Heart left ventricle (tissue), 16 donors: ENCODE measurements around the gene CD81. TPM values are rescaled to one million over a fixed set of nuclear protein-coding genes. Genes with fewer than 3 reads are reported as not detected.

Experiments used
- ATAC-seq, 4 donors: fragments of 200-7000 bp; cut with Tn5 transposase; one replicate each; pipeline ENCODE4 v1.9.1; 2020 to 2022; ENCODE audit warnings: moderate library complexity in 4 of 4, mild to moderate bottlenecking in 3 of 4, moderate number of reproducible peaks in 1 of 4
- DNase-seq, 5 donors: peaks; one replicate each; pipeline ENCODE4 v3.0.0-alpha.2; 2020
- H3K27ac ChIP-seq, 12 donors: fragments of 200-600 bp; sonication (generic) in 4 of 12; one replicate each; pipeline versions ENCODE4 v1.5.0 to v1.8.0; 2016 to 2022; ENCODE audit warnings: mild to moderate bottlenecking in 2 of 12
- H3K27me3 ChIP-seq, 9 donors: fragments of 200-600 bp; sonication (generic) in 2 of 9; one replicate each; pipeline versions ENCODE4 v1.5.1 to v1.8.0; 2016 to 2022; ENCODE audit warnings: mild to moderate bottlenecking in 3 of 9
- H3K36me3 ChIP-seq, 9 donors: fragments of 200-600 bp; sonication (generic) in 2 of 9; one replicate each; pipeline versions ENCODE4 v1.5.0 to v1.8.0; 2018 to 2022; ENCODE audit warnings: mild to moderate bottlenecking in 2 of 9
- H3K4me1 ChIP-seq, 12 donors: fragments of 200-600 bp; sonication (generic) in 4 of 12; one replicate each; pipeline versions ENCODE4 v1.5.0 to v1.8.0; 2016 to 2022; ENCODE audit warnings: mild to moderate bottlenecking in 3 of 12
- H3K4me3 ChIP-seq, 12 donors: fragments of 200-600 bp; sonication (generic) in 4 of 12; one replicate each; pipeline versions ENCODE4 v1.5.0 to v1.8.0; 2017 to 2022; ENCODE audit warnings: mild to moderate bottlenecking in 9 of 12, moderate library complexity in 4 of 12
- H3K9me3 ChIP-seq, 12 donors: fragments of 200-600 bp; sonication (generic) in 4 of 12; one replicate each; pipeline versions ENCODE4 v1.5.0 to v1.8.0; 2016 to 2022; ENCODE audit warnings: mild to moderate bottlenecking in 1 of 12
- POLR2A ChIP-seq, 2 donors: fragments of 450-650 bp; IDR thresholded peaks; one replicate each; pipeline ENCODE4 v1.6.1; 2017; ENCODE audit warnings: antibody characterized with exemption in 2 of 2, mild to moderate bottlenecking in 2 of 2, moderate library complexity in 2 of 2
- WGBS, 4 donors: extraction: QIAGEN DNeasy Blood & Tissue Kit in 2 of 4; methylation state at CpG; one replicate each; pipeline versions ENCODE4 v1.1.5 to v1.1.7; 2013 to 2018; 5-methylcytosine and 5-hydroxymethylcytosine counted together
- intact Hi-C, 10 donors: fragments of 100-400 bp; cut with DNase I; formaldehyde crosslinking; loops; one replicate each; pipeline versions ENCODE4 v1.11.1 to v1.14.2; 2022
- polyA plus RNA-seq, 2 donors: library from polyadenylated mRNA; stranded (reverse); fragments of 200-250 nt; gene quantifications; one replicate each; pipeline ENCODE4 v1.2.3, GENCODE V29; 2013
- total RNA-seq, 9 donors: library from RNA; depleted of rRNA in 2 of 9; stranded (reverse); fragments of >200 nt in 2 of 9; fragmentation: NEBNext Ultra II Directional in 3 of 9; extraction: Animal tissue kit (Norgen Biotek cat#: 25700) in 3 of 9; gene quantifications; one replicate each; pipeline versions ENCODE4 v1.1.0 to v1.2.4, GENCODE V29; 2016 to 2023
- TF ChIP-seq, protein P1 (sequence below), 12 donors: fragments of 200-600 bp; sonication (generic) in 4 of 12; IDR thresholded peaks; one replicate each; pipeline versions ENCODE4 v1.5.0 to v1.8.0; 2018 to 2022; ENCODE audit warnings: antibody characterized with exemption in 12 of 12, mild to moderate bottlenecking in 5 of 12
- donor health status: ischemic (EF 13 %, LVEDD 7.1; RV severe dilation, severe dysfunction).
- donor health status: healthy with polysubstance abuse.
- donor health status: DM: no; HTN: yes; CAD: no.
- donor health status: DM: no; HTN: no; CAD: no.
- donor health status: ischemic (EF 25% LVEDD 6.9; RV normal size, moderate dysfunction).
- donor health status: ischemic (EF 25% LVEDD 5.7; RV mildly dilated, moderate dysfunction).
- donor health status: healthy.
- donor health status: DM: yes; HTN: yes; CAD: no.
- donor health status: ischemic (EF 35%, LVEDD 5.7; RV mildly dilated, moderate dysfunction).
- donor health status: nonischemic (EF 11% LVEDD 7.7; RV severe dilation, severe dysfunction).
- donor health status: DM: yes; HTN: yes; CAD: no.
- donor health status: PGD.
- donor health status: ischemic (EF 29% LVEDD 5.4; RV normal size, mild dysfunction).
- donor health status: nonischemic (EF 23%, LVEDD 6.1; RV moderate dilation, normal function).

CD81 gene
- total and polyA plus RNA-seq, 11 donors: 277 to 994 (median 518) TPM

DNA sequence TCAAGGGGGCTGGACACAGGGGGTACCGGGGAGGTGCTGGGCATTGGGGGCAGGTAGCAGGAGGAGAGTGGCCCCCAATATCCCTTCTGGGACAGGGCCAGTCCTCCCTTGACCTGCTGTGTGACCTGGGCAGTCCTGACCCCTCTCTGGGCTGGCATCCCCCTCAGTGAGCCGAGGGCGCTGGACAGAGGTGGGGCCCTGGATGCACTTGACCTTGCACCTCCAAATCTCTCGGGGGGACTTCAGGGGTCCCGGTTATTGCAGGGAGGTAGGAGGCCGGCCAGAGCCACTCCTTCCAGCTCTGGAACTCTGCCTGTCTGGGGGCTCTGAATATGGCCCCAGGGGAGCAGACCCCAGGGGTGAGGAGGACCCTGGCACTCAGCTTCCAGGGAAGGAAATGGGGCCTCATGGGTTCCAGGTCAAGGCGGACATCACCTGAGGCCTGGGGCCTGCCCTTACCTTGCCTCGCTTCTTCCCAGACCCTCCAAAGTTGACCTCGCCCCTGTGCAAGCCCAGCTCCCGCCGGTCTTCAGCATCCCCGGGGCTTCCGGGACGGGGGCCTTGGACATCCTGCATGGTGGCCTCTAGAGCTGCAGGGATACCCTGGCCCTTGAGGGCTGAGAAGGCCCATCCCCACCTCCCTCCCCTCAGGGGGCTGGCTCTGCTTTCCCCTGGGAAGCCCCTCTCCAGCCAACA lies 45.5 kb downstream of the CD81 start:
- WGBS, 4 donors: 78 to 90% (median 84%) methylated on average over 9 to 14 of the region's 14 CpGs
- ATAC-seq (no peak), DNase-seq (peak in 2 of 5 donors; percentile 27 to 42)
- intact Hi-C loops: no loop called here
- Histone ChIP-seq H3K36me3 (no peaks in the 10 kb centered on the region), H3K4me1 (peaks cover 0 to 13% (median 0%) of the 10 kb centered on the region in 12 donors), H3K9me3 (no peaks in the 10 kb centered on the region), H3K4me3 (no peak overlapping the region), H3K27me3 (peaks cover 0 to 13% (median 0%) of the 10 kb centered on the region in 9 donors), H3K27ac (no peak overlapping the region)
- TF ChIP-seq, protein P1, sequence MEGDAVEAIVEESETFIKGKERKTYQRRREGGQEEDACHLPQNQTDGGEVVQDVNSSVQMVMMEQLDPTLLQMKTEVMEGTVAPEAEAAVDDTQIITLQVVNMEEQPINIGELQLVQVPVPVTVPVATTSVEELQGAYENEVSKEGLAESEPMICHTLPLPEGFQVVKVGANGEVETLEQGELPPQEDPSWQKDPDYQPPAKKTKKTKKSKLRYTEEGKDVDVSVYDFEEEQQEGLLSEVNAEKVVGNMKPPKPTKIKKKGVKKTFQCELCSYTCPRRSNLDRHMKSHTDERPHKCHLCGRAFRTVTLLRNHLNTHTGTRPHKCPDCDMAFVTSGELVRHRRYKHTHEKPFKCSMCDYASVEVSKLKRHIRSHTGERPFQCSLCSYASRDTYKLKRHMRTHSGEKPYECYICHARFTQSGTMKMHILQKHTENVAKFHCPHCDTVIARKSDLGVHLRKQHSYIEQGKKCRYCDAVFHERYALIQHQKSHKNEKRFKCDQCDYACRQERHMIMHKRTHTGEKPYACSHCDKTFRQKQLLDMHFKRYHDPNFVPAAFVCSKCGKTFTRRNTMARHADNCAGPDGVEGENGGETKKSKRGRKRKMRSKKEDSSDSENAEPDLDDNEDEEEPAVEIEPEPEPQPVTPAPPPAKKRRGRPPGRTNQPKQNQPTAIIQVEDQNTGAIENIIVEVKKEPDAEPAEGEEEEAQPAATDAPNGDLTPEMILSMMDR (IDR thresholded peaks at IDR 0.05): no peak
- TF ChIP-seq POLR2A (IDR thresholded peaks at IDR 0.05): no peak

GRCh38 chr11:2423157-2424025 lies 46.3 kb downstream of the CD81 start:
- H3K27ac ChIP-seq: no peak overlapping the region
- H3K9me3 ChIP-seq: no peaks in the 10 kb centered on the region
- no peak for ATAC-seq
- no peaks in the 10 kb centered on the region for H3K36me3 ChIP-seq
- 76 to 89% (median 80%) methylated on average over 15 to 26 of the region's 26 CpGs for WGBS, 4 donors
- peaks cover 0 to 13% (median 0%) of the 10 kb centered on the region in 12 donors for H3K4me1 ChIP-seq
- no peak for TF ChIP-seq POLR2A (IDR thresholded peaks at IDR 0.05)
- TF ChIP-seq, protein P1 (IDR thresholded peaks at IDR 0.05): no peak
- no peak overlapping the region for H3K4me3 ChIP-seq
- peaks cover 0 to 13% (median 0%) of the 10 kb centered on the region in 9 donors for H3K27me3 ChIP-seq
- DNase-seq: peak in 2 of 5 donors; percentile 26 to 63
- intact Hi-C loops: no loop called here

DNA sequence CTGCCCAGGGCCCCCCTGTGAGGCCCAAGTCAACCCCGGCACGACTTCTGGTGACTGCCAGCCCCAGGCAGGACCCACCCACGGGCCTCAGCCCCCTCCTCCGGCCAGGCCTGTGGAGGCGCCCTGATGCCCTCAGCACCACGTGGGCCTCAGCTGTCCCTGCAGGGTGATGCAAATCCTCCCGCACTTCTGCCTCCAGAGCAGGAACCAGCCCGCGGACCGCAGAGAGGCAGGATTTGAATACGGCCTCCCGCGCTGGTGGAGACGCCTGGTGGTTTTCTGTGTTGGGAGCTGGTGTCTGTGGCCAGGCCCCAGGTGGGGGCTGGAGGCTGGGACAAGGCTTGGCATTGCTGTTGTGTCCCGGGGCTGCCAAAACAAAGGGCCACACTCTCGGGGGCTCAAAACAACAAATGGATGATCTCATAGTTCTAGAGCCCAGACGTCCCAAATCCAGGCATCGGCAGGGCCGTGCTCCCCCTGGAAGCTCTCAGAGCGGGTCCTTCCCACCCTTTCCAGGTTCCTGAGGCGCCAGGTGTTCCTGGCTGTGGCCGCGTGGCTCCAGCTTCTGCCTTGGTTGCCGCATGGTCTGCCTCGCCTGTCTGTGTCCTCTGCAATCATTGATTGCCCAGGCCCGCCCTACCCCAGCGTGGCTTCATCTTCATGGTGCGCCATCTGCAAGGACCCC lies 47.8 kb downstream of the CD81 start:
- no peaks in the 10 kb centered on the region for H3K36me3 ChIP-seq
- no peak for ATAC-seq
- intact Hi-C loops: loop anchor here in 2 of 10 donors (5.0 kb wide), 1 partner anchor 467 kb away; no protein-coding TSS in a partner anchor
- TF ChIP-seq, protein P1 (IDR thresholded peaks at IDR 0.05): no peak
- TF ChIP-seq POLR2A (IDR thresholded peaks at IDR 0.05): no peak
- H3K4me1 ChIP-seq: peaks cover 0 to 10% (median 0%) of the 10 kb centered on the region in 12 donors
- H3K4me3 ChIP-seq: no peak overlapping the region
- peaks cover 0 to 13% (median 0%) of the 10 kb centered on the region in 9 donors for H3K27me3 ChIP-seq
- 75 to 88% (median 83%) methylated on average over 20 to 28 of the region's 28 CpGs for WGBS, 4 donors
- H3K9me3 ChIP-seq: no peaks in the 10 kb centered on the region
- no peak overlapping the region for H3K27ac ChIP-seq
- peak in 2 of 5 donors; percentile 23 to 63 for DNase-seq
